Upper lobe of right lung (tissue), 1 donor: ENCODE results near the gene ADGRG1. TPM values are rescaled to one million over a fixed set of nuclear protein-coding genes. Genes with fewer than 3 reads are reported as not detected.

ENCODE experiments used
- ATAC-seq: fragments of 200-7000 bp; cut with Tn5 transposase; one replicate; pipeline ENCODE4 v1.9.1; 2020; ENCODE audit warnings: mild to moderate bottlenecking, moderate library complexity
- DNase-seq: peaks from one replicate; pipeline ENCODE4 v3.0.0-alpha.2; 2020
- H3K27ac ChIP-seq: fragments of 200-600 bp; one replicate; pipeline ENCODE4 v1.8.0; 2022
- H3K27me3 ChIP-seq: fragments of 200-600 bp; one replicate; pipeline ENCODE4 v1.8.0; 2022; ENCODE audit warnings: mild to moderate bottlenecking
- H3K36me3 ChIP-seq: fragments of 200-600 bp; one replicate; pipeline ENCODE4 v1.8.0; 2022
- H3K4me1 ChIP-seq: fragments of 200-600 bp; one replicate; pipeline ENCODE4 v1.8.0; 2022
- H3K4me3 ChIP-seq: fragments of 200-600 bp; one replicate; pipeline ENCODE4 v1.8.0; 2022; ENCODE audit warnings: mild to moderate bottlenecking
- H3K9me3 ChIP-seq: fragments of 200-600 bp; one replicate; pipeline ENCODE4 v1.8.0; 2022
- CTCF ChIP-seq: fragments of 200-600 bp; IDR thresholded peaks from one replicate; pipeline ENCODE4 v1.8.0; 2022; ENCODE audit warnings: antibody characterized with exemption
- intact Hi-C: fragments of 100-400 bp; cut with DNase I; formaldehyde crosslinking; loops from one replicate; pipeline ENCODE4 v1.11.0; 2022
- total RNA-seq: library from RNA; stranded (reverse); fragmentation: NEBNext Ultra II Directional; extraction: Animal tissue kit (Norgen Biotek cat#: 25700); gene quantifications from one replicate; pipeline ENCODE4 v1.2.1, GENCODE V29; 2021
- donor health status: DM: no; HTN: yes; CAD: no; lungs with severe emphysema.

Gene ADGRG1
- total RNA-seq, 1 donor from 2014 or later = 66.9 TPM

DNA sequence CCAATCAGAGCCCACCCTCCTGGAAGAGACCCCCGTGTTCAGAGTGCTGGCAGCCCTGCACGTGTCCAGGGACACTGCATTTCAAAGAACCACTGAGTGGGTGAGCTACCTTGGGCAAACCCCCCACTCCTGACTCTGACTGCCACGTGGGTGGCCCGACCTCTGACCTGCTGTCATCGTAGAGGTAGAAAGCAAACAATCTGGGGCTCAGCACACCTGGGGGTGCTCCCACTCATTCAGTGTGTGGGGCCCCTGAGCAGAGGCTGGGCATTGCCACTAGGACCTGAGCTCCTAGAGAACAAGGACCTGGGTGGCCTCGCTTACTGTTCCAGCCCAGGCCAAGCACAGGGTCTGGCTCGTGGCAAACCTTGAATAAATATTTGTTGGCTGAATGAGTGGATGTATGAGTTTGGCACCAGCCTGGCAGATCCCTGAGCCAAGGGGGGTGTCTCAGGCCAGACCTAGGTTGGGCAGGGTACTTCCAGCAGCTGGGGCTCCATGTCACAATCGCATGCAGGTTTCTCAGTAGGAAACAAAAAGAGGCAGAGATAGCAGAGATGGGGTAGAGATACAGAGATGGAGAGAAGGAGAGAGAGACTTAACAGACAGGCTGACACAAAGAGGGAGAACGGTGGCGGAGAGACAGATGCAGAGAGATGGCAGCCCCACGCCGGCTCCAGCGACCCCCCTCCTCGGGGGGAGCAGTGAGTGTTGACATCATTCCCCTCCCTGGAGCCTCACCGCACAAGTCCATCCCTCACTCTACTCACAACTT is 60.7 kb downstream of the ADGRG1 start:
- Histone ChIP-seq H3K36me3 (no peaks in the 10 kb centered on the region), H3K4me1 (no peaks in the 10 kb centered on the region), H3K9me3 (no peaks in the 10 kb centered on the region), H3K4me3 (no peak overlapping the region), H3K27me3 (no peaks in the 10 kb centered on the region), H3K27ac (no peak overlapping the region)
- ATAC-seq (peak; percentile 47), DNase-seq (no peak)
- intact Hi-C loops = no loop called here
- TF ChIP-seq CTCF = no peak

DNA sequence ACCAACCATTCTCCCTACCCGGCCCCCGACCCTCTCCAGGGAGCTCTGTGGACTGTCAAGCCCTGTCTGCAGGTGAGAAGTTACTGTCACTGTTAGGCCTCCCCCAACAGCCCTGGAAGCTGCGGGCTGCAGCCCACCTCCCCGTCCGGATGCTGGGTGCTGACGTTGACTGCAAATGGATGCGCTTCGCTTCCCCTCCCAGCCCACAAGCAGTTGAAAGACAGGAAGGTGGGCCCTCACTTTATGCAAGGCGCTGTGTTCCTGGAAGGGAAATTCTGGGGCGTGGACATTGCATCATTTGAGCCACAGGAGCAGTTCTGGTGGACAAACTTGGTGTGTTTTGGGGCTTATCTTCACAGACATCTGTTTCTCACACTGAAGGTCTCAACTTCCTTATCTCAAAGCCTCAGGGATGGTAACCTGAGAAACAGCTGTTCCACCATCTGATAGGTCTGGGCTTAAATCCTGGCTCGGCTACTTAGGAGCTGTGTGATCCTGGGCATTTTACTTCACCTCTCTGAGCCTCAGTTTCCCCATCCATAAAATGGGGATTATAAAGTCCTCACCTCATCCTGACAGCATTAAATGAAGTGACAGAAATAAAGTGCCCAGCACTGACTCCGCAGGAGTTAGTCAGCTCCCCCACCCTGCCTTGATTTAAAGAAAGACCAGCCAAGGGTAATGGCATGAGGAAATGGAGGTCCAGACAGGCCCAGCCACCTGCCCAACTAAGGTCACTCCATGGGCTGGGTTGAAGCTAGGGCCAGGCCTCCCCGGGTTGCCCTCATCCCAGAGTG is 61.5 kb downstream of the ADGRG1 start:
- Histone ChIP-seq H3K36me3 (no peaks in the 10 kb centered on the region), H3K4me3 (no peak overlapping the region), H3K4me1 (no peaks in the 10 kb centered on the region), H3K9me3 (no peaks in the 10 kb centered on the region), H3K27ac (no peak overlapping the region), H3K27me3 (no peaks in the 10 kb centered on the region)
- no peak for TF ChIP-seq CTCF
- intact Hi-C loops = no loop called here
- ATAC-seq = peak; percentile 25
- DNase-seq = no peak

- Histone ChIP-seq H3K27me3 (no peaks in the 10 kb centered on the region), H3K27ac (no peak overlapping the region), H3K4me1 (no peaks in the 10 kb centered on the region), H3K9me3 (no peaks in the 10 kb centered on the region), H3K36me3 (no peaks in the 10 kb centered on the region), H3K4me3 (no peak overlapping the region)
- intact Hi-C loops = no loop called here
- no peak for ATAC-seq
- TF ChIP-seq CTCF = no peak
- DNase-seq = no peak
Observed at GRCh38 chr16:57690782-57691471, 62.5 kb downstream of the ADGRG1 start.

DNA sequence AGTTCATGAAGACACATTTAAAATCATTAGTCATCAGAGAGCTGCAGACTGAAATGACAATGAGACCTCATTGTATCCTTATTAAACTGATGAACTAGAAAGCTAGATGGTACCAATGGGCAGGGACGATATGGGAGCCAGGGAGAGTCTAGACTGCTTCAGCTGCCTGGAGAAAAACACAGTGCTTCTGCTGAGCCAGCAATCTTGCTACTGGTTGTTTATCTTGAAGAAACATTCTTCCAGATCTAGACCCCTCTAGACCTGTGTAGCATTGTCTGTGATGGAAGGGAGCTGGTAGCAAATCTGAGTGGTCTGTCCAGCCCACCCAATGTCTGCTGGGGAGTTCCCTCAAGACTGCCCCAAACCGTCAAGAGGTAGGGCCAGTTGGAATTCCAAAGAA is 64.2 kb downstream of the ADGRG1 start:
- H3K9me3 ChIP-seq = no peaks in the 10 kb centered on the region
- H3K4me3 ChIP-seq = no peak overlapping the region
- no peak for TF ChIP-seq CTCF
- H3K27me3 ChIP-seq = no peaks in the 10 kb centered on the region
- H3K4me1 ChIP-seq = no peaks in the 10 kb centered on the region
- ATAC-seq (no peak), DNase-seq (no peak)
- H3K27ac ChIP-seq = no peak overlapping the region
- intact Hi-C loops = no loop called here
- H3K36me3 ChIP-seq = no peaks in the 10 kb centered on the region

DNA sequence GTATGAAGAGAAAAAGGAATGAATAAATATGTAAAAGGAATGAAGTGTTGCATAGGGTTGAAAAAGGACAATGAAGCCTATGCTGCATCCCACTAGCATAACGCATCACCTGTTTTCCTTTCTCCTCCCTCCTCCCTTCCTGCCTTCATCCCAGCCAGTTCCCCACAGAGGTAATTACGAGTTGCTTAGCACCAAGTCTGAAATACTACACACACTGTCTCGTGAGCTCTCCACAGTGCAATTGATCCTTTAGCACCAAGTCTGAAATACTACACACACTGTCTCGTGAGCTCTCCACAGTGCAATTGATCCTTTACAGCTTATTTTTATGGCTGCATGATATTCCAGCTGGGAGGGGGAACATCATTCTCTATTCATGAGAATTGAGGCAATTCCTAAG is 65.1 kb downstream of the ADGRG1 start:
- DNase-seq (no peak), ATAC-seq (no peak)
- intact Hi-C loops = no loop called here
- Histone ChIP-seq H3K4me1 (no peaks in the 10 kb centered on the region), H3K9me3 (no peaks in the 10 kb centered on the region), H3K4me3 (no peak overlapping the region), H3K27ac (no peak overlapping the region), H3K27me3 (no peaks in the 10 kb centered on the region), H3K36me3 (no peaks in the 10 kb centered on the region)
- no peak for TF ChIP-seq CTCF
